ENCODE measurements around the gene NANOS3. TPM values are rescaled to one million over a fixed set of nuclear protein-coding genes. Genes with fewer than 3 reads are reported as not detected.

NANOS3 gene
- total and polyA plus RNA-seq, 2 experiments from 2014 or later: 2.7 TPM; not detected in 1

DNA sequence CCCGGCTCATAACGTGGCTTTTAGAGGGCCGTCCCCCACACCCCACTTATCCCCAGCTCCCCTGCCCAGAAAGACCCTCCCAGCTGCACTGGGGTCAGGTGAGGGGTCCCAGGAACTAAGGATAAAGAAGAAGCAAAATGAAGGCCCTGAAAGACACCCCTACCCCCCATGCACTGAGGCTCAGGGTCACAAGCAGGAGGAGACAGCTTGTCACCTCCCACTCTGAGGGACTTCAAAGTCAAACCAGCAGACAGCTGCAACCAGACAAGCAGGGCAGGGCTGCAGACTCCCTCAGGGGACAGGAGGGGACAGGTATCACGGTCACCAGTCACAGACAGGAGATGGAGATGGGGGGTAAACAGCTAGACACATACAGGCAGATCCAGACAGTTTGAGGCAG lies 6.1 kb upstream of the NANOS3 start:
- DNase-seq: no peak
- no peaks in the 10 kb centered on the region for H3K4me1 ChIP-seq (ENCODE audit: insufficient read depth)

DNA sequence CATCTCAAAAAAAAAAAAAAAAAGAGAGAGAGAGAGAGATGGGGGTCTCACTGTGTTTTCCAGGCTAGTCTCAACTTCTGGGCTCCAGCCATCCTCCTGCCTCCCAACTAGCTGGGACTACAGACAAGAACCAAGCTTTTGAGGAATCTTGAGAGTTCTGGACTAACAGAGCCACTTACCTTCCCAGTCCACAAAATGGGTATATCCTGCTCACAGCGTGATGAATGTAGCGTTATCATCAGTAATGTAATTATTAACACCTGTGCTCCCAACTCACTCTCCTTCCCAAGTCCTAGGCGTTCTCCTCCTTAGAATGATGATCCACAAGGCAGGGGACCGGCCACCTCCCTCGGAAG lies 4.6 kb upstream of the NANOS3 start:
- H2AFZ ChIP-seq: no peak overlapping the region
- no peak overlapping the region for H3K9ac ChIP-seq

More for the DNA sequence above, 6.1 kb upstream of the NANOS3 start:
- in situ Hi-C loops (cut with MboI): no loop called here
- Histone ChIP-seq H3K9me3 (ENCODE audit: low read depth) (no peaks in the 10 kb centered on the region), H3K79me2 (ENCODE audit: insufficient read depth) (no peaks in the 10 kb centered on the region), H3F3A (ENCODE audit: insufficient read depth) (no peaks in the 10 kb centered on the region), H3K27ac (no peak overlapping the region), H4K20me1 (ENCODE audit: insufficient read depth) (no peaks in the 10 kb centered on the region), H3K4me3 (no peak overlapping the region), H2AFZ (no peak overlapping the region), H3K4me2 (ENCODE audit: unreplicated experiment) (no peak overlapping the region), H3K9ac (no peak overlapping the region), H3K9me2 (ENCODE audit: insufficient read depth) (no peaks in the 10 kb centered on the region), H3K27me3 (replicated peaks; ENCODE audit: insufficient read depth) (no peaks in the 10 kb centered on the region), H3K36me3 (ENCODE audit: low read depth) (no peaks in the 10 kb centered on the region)
- TF ChIP-seq EZH2phosphoT487 (IDR thresholded peaks at IDR 0.05; ENCODE audit: insufficient read depth, low read depth) (no peak), EZH2 (IDR thresholded peaks at IDR 0.05; ENCODE audit: insufficient read depth, poor library complexity, severe bottlenecking) (no peak)
- WGBS, 2 experiments (ENCODE audit: low coverage in 1 of 2, low lambda C conversion rate in 2 of 2, missing lambda C conversion rate in 2 of 2): 98 to 100% methylated on average over 4 of the region's 4 CpGs

GRCh38 chr19:13872695-13873389 lies 4.1 kb upstream of the NANOS3 start:
- Histone ChIP-seq H3K4me2 (ENCODE audit: unreplicated experiment) (no peak overlapping the region), H3K27me3 (replicated peaks; ENCODE audit: insufficient read depth) (no peaks in the 10 kb centered on the region), H4K20me1 (ENCODE audit: insufficient read depth) (no peaks in the 10 kb centered on the region), H3F3A (ENCODE audit: insufficient read depth) (no peaks in the 10 kb centered on the region), H2AFZ (peak overlapping the region; percentile 42; the same call in 1 of the 2 replicates), H3K9me2 (ENCODE audit: insufficient read depth) (no peaks in the 10 kb centered on the region), H3K79me2 (ENCODE audit: insufficient read depth) (no peaks in the 10 kb centered on the region), H3K9ac (no peak overlapping the region), H3K9me3 (ENCODE audit: low read depth) (no peaks in the 10 kb centered on the region), H3K36me3 (ENCODE audit: low read depth) (no peaks in the 10 kb centered on the region), H3K27ac (no peak overlapping the region), H3K4me1 (ENCODE audit: insufficient read depth) (no peaks in the 10 kb centered on the region), H3K4me3 (0 out of 2 replicates have a peak overlapping the region, but pooled peaks have one; percentile 2)
- TF ChIP-seq EZH2phosphoT487 (IDR thresholded peaks at IDR 0.05; ENCODE audit: insufficient read depth, low read depth) (no peak), EZH2 (IDR thresholded peaks at IDR 0.05; ENCODE audit: insufficient read depth, poor library complexity, severe bottlenecking) (no peak)
- in situ Hi-C loops (cut with MboI): no loop called here
- no peak for DNase-seq
- 21 to 31% methylated on average over 19 to 41 of the region's 45 CpGs for WGBS, 2 experiments (ENCODE audit: low coverage in 1 of 2, low lambda C conversion rate in 2 of 2, missing lambda C conversion rate in 2 of 2)

More for the DNA sequence above, 4.6 kb upstream of the NANOS3 start:
- Histone ChIP-seq H3K36me3 (ENCODE audit: low read depth) (no peaks in the 10 kb centered on the region), H3F3A (ENCODE audit: insufficient read depth) (no peaks in the 10 kb centered on the region), H3K27ac (no peak overlapping the region), H3K79me2 (ENCODE audit: insufficient read depth) (no peaks in the 10 kb centered on the region), H3K4me2 (ENCODE audit: unreplicated experiment) (no peak overlapping the region), H4K20me1 (ENCODE audit: insufficient read depth) (no peaks in the 10 kb centered on the region), H3K27me3 (replicated peaks; ENCODE audit: insufficient read depth) (no peaks in the 10 kb centered on the region), H3K4me1 (ENCODE audit: insufficient read depth) (no peaks in the 10 kb centered on the region), H3K9me3 (ENCODE audit: low read depth) (no peaks in the 10 kb centered on the region), H3K9me2 (ENCODE audit: insufficient read depth) (no peaks in the 10 kb centered on the region), H3K4me3 (no peak overlapping the region)
- DNase-seq: no peak
- TF ChIP-seq EZH2 (IDR thresholded peaks at IDR 0.05; ENCODE audit: insufficient read depth, poor library complexity, severe bottlenecking) (no peak), EZH2phosphoT487 (IDR thresholded peaks at IDR 0.05; ENCODE audit: insufficient read depth, low read depth) (no peak)
- in situ Hi-C loops (cut with MboI): no loop called here
- WGBS, 2 experiments (ENCODE audit: low coverage in 1 of 2, low lambda C conversion rate in 2 of 2, missing lambda C conversion rate in 2 of 2): 94 to 97% methylated on average over 5 of the region's 5 CpGs

DNA sequence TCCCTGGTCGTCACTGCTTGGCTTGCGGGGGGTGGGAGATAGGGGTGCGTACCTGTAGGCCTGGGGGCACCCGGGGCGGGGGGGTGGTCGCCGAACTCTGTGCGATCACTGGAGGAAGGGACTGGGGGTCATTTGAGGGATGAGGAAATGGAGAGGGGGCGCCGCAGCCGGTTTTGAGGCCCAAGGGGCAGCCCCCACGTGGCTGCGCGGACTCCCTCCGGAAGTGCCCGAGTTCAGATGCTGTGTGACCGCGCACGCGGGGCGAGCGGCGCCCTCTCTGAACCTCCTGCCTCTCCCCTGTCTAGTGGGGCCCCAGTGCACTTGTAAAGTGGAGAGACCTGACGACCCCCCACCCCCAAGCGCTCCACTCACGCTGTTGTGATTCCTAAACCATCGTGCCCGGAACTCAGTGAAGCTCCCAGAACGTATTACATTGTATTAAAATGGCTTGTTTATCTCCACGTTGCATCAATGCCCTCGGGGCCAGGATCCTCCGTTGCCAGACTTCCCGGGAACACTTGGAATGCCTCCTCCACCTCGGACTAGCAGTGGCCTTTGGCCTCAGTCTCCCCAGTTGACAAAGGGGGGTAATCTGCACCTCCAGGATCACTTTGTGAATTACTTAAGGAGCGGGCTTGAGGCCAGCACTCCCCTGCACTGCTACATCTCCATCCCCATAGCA lies 3.0 kb upstream of the NANOS3 start:
- no peaks in the 10 kb centered on the region for H3K36me3 ChIP-seq (ENCODE audit: low read depth)
- no peak overlapping the region for H3K27ac ChIP-seq
- 33% methylated on average over 27 to 35 of the region's 35 CpGs for WGBS, 2 experiments (ENCODE audit: low coverage in 1 of 2, low lambda C conversion rate in 2 of 2, missing lambda C conversion rate in 2 of 2)
- H4K20me1 ChIP-seq (ENCODE audit: insufficient read depth): no peaks in the 10 kb centered on the region
- no peak overlapping the region for H3K4me2 ChIP-seq (ENCODE audit: unreplicated experiment)
- peak overlapping the region; percentile 46 for H2AFZ ChIP-seq
- DNase-seq: no peak
- no peaks in the 10 kb centered on the region for H3K27me3 ChIP-seq (replicated peaks; ENCODE audit: insufficient read depth)
- H3K9me3 ChIP-seq (ENCODE audit: low read depth): no peaks in the 10 kb centered on the region
- no peak overlapping the region for H3K4me3 ChIP-seq
- TF ChIP-seq EZH2 (IDR thresholded peaks at IDR 0.05; ENCODE audit: insufficient read depth, poor library complexity, severe bottlenecking) (no peak), EZH2phosphoT487 (IDR thresholded peaks at IDR 0.05; ENCODE audit: insufficient read depth, low read depth) (no peak)
- H3K4me1 ChIP-seq (ENCODE audit: insufficient read depth): no peaks in the 10 kb centered on the region
- in situ Hi-C loops (cut with MboI): no loop called here
- no peaks in the 10 kb centered on the region for H3F3A ChIP-seq (ENCODE audit: insufficient read depth)
- H3K9ac ChIP-seq: no peak overlapping the region
- H3K9me2 ChIP-seq (ENCODE audit: insufficient read depth): no peaks in the 10 kb centered on the region
- H3K79me2 ChIP-seq (ENCODE audit: insufficient read depth): no peaks in the 10 kb centered on the region
